ENCODE measurements around the gene NPHP4. TPM values are rescaled to one million over a fixed set of nuclear protein-coding genes. Genes with fewer than 3 reads are reported as not detected.

NPHP4 gene
- polyA plus RNA-seq, 1 of the 3 experiments (the other 2 are of a cell fraction): 7.0 TPM

GRCh38 chr1:5939271-5940170 is 52.7 kb downstream of the NPHP4 start (continued):
- TF ChIP-seq, protein P1, sequence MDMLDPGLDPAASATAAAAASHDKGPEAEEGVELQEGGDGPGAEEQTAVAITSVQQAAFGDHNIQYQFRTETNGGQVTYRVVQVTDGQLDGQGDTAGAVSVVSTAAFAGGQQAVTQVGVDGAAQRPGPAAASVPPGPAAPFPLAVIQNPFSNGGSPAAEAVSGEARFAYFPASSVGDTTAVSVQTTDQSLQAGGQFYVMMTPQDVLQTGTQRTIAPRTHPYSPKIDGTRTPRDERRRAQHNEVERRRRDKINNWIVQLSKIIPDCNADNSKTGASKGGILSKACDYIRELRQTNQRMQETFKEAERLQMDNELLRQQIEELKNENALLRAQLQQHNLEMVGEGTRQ (IDR thresholded peaks at IDR 0.05; ENCODE audit: borderline replicate concordance, low read depth, low read length): no peak
- TF ChIP-seq GATA2 (CRISPR knock-in tag; IDR thresholded peaks at IDR 0.05) (no peak), MAX (IDR thresholded peaks at IDR 0.05; ENCODE audit: low read depth) (no peak), SIN3A (IDR thresholded peaks at IDR 0.05; ENCODE audit: borderline replicate concordance, low read depth, low read length) (no peak), RFX5 (IDR thresholded peaks at IDR 0.05; ENCODE audit: low read length) (no peak)

DNA sequence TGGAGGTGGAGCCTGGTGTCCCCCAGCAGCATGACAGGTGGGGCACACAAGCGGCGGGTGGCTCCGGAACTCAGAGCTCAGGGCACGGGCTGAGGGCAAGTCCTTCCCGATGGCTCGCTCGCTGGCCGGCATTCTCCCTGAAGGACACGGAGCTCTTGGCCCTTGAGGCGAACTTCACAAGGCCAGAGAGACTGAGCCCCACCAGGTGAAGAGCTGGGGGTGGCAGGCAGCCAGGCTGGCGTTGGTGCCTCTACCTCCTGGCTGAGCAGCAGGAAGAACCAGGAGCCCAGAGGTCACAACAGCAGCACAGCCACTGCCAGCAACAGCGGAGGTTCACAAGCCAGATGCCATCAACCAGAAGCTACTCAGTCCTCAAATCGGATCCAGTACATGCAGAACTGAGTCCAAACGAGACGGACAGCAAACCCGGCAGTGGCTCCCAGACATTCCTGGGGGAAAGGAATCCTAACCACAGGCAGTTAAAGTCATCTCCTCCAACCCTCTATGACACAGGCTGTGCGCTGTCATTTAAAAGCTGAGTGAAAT is 54.1 kb downstream of the NPHP4 start:
- Histone ChIP-seq H3K36me3 (replicated peaks in 1 of 2; ENCODE audit: control insufficient read depth in 1 of 2, insufficient read depth in 2 of 2, low read length in 1 of 2) (peaks cover 0 to 7% of the 10 kb centered on the region in 2 experiments), H3K9ac (no peak overlapping the region), H3K4me3 (ENCODE audit: low read depth in 2 of 2, low read length in 1 of 2) (no peak overlapping the region), H3K9me3 (no peaks in the 10 kb centered on the region), H4K20me1 (ENCODE audit: insufficient read depth) (no peaks in the 10 kb centered on the region), H3K27ac (ENCODE audit: low read depth in 2 of 2, low read length in 1 of 2) (no peak overlapping the region), H3K79me2 (ENCODE audit: insufficient read depth) (no peaks in the 10 kb centered on the region), H2AFZ (ENCODE audit: low read depth) (no peak overlapping the region), H3K9me2 (no peaks in the 10 kb centered on the region), H3K4me1 (ENCODE audit: control insufficient read depth in 1 of 2, insufficient read depth in 2 of 2, low read depth in 1 of 2, low read length in 1 of 2) (no peaks in the 10 kb centered on the region; a peak in 1 of 4 replicates), H3F3A (replicated peaks; ENCODE audit: insufficient read depth) (no peaks in the 10 kb centered on the region), H3K27me3 (ENCODE audit: insufficient read depth) (no peaks in the 10 kb centered on the region), H3K4me2 (no peak overlapping the region)
- ChIA-PET CTCF (interaction anchor here (0.7 to 1.3 kb wide), 2 partner anchors 36 to 362 kb away, joined by 3 read pairs; no protein-coding TSS in a partner anchor), POLR2A (no interaction called here)
- TF ChIP-seq PBX3 (IDR thresholded peaks at IDR 0.05): no peak
- TF ChIP-seq USF1 (IDR thresholded peaks at IDR 0.05; ENCODE audit: borderline replicate concordance, low read depth): no peak
- no peak for TF ChIP-seq CHD2 (IDR thresholded peaks at IDR 0.05; ENCODE audit: low read length, partially characterized antibody)
- no peak for DNase-seq
- WGBS (ENCODE audit: low lambda C conversion rate): 83% methylated on average over 5 of the region's 17 CpGs

DNA sequence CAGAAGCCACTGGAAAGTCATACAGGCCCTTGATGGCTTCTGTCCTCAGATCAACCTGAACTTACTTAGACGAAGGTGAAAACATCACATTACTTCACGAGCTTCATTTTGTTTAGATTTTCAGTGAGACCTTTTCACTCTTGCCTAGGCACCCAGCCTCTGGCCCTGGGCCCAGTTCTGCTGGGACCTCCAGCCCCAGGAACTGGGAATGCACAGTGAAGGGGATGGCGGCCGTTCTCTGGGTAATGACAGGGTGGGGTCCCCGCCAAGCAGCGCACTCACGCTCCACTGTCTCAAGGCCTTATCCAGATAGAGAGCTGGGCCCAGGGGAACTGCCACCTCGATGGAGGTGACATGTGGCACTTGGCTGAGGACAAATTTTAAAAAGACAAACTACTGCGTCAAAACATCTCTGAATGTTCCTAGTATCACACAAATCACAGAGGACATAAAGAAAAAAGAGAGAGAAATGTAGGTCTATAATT is 54.8 kb downstream of the NPHP4 start:
- H3K4me3 ChIP-seq (ENCODE audit: low read depth in 2 of 2, low read length in 1 of 2): no peak overlapping the region
- H2AFZ ChIP-seq (ENCODE audit: low read depth): no peak overlapping the region
- WGBS (ENCODE audit: low lambda C conversion rate): 91% methylated on average over 9 of the region's 9 CpGs
- H3F3A ChIP-seq (replicated peaks; ENCODE audit: insufficient read depth): no peaks in the 10 kb centered on the region
- H3K79me2 ChIP-seq (ENCODE audit: insufficient read depth): no peaks in the 10 kb centered on the region
- H4K20me1 ChIP-seq (ENCODE audit: insufficient read depth): no peaks in the 10 kb centered on the region
- no peak overlapping the region for H3K9ac ChIP-seq
- H3K4me1 ChIP-seq (ENCODE audit: control insufficient read depth in 1 of 2, insufficient read depth in 2 of 2, low read depth in 1 of 2, low read length in 1 of 2): no peaks in the 10 kb centered on the region; a peak in 1 of 4 replicates
- DNase-seq: no peak
- no peak overlapping the region for H3K4me2 ChIP-seq
- CTCF ChIA-PET: no interaction called here
- H3K36me3 ChIP-seq (replicated peaks in 1 of 2; ENCODE audit: control insufficient read depth in 1 of 2, insufficient read depth in 2 of 2, low read length in 1 of 2): peaks cover 0 to 12% of the 10 kb centered on the region in 2 experiments
- H3K9me3 ChIP-seq: no peaks in the 10 kb centered on the region
- no peak overlapping the region for H3K27ac ChIP-seq (ENCODE audit: low read depth in 2 of 2, low read length in 1 of 2)
- POLR2A ChIA-PET: no interaction called here
- no peak for TF ChIP-seq SMC3 (IDR thresholded peaks at IDR 0.05; ENCODE audit: low read depth, low read length)
- TF ChIP-seq USF1 (IDR thresholded peaks at IDR 0.05; ENCODE audit: borderline replicate concordance, low read depth): no peak
- no peak for TF ChIP-seq MEF2A (IDR thresholded peaks at IDR 0.05; ENCODE audit: borderline replicate concordance, low read depth)
- H3K27me3 ChIP-seq (ENCODE audit: insufficient read depth): no peaks in the 10 kb centered on the region
- no peaks in the 10 kb centered on the region for H3K9me2 ChIP-seq
